Stimulated activated CD4-positive, alpha-beta T cell treated with anti-CD3 and anti-CD28 coated beads, Interleukin-4, amount 100 ng/mL, for 1 hour (primary cell): ENCODE results near the gene BAIAP3.
"Not testable (repeated sequence)": the region's sequence is repeated elsewhere in the genome, so short reads cannot be mapped to it uniquely, and the experiment has no call there.

ENCODE experiments used
- DNase-seq: peaks from one replicate; pipeline ENCODE4 v3.0.0-alpha.2; 2020

Gene BAIAP3

DNA sequence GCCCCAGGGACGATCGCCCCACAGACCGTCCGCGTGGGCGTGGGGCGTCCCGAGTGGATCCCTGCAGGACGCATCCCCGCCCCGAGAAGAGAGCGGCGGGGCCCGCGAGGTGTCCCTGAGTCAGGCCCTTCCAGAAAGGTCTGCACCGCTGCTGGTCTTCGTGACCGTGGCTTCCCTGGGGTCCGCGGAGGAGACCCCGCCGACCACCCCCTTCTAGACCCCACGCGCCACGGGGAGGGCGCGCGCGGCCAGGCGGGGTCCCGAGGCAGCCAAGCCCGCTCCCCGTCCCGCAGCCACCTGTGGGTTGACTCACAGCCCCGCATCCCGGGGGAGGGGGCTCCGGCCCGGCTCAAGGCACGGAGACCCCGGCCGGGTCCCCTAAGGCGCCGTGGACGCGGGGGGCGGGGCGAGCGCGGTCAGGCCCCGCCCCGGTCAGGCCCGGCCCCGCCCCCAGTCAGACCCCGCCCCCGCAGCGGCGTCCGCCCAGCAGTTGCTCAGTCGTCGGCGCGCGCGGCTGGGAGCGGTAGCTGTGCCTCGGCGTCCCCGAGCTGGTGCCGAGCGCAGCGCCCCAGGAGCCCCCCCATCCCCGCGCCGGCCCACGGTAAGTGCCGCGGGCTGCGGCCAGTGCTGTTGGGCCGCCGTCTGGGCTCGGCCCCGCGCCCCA lies at the start of gene BAIAP3:
Gene BAIAP3, plus strand, starts transcription at position 497 of the 664 bp plus-strand sequence. CDS start 4,905 bp downstream, outside the sequence.
- DNase-seq, result peak; percentile 48

DNA sequence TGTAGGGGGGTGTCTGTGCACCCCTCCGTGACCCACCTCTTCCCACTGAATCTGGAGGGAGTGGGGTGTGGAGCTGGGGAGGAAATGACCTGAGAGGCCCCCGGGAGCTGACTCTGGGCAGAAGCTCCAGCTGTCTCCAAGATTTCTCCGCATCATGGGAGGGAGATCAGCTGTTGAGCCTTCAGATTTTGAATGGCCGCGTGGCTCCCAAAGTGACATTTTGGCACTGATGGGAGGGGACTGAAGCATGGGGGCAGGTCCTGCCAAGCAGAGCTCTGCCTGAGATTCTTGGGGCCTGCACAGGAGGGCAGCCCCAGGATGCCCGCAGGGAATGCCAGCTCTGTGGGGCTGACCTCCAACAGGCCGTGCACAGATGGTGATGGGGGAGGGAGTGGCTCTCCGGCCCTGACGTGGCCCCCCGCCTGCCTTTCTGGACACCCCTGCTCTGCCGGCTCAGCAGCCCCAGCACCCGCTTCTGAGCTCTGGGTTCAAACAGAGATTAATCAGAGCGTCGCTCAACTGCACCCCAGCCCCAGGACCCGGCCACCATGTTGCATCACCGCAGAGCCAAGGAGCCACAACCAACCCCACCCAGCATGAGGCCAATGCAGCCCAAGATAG lies 49.3 kb upstream of the BAIAP3 start:
- DNase-seq, result no peak

DNA sequence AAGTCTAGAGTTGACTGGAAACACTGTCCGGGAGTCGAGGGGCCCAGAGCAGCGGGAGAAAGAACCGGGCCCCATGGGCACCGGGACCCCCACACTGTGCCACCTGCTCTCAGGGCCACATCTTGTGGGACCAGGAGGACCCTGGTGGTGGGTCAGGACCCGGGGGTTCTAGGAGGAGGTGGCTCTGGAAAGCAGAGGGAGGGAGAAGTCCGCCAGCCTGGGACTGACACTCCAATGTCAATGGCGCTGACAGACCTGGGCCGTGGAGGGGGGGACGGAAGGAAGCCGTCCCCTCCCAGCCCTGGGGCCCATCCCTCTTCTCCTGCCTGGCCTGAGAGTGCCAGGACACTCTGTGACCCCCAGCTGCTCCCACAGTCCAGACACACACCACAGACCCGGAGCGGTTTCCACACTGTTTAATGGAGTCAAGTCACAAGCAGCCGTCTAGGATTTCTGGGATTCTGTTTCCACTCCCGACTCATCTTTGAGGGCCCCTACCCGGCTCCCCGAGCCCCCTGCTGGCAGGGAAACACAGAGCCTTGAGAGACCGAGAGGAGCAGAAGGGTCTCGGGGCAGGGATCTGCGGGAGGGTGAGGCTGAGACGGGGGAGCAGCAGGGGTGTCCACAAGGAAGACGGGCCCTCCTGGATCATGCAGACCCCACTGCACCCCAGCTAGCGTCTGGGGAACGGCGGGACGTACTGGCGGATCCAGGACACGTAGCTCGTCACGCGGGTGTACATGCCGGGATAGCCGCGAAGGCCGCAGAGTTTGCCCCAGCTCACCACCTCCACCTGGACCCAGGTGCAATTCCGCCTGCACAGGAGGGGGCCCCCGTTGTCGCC lies 47.6 kb upstream of the BAIAP3 start:
- no peak for DNase-seq

DNA sequence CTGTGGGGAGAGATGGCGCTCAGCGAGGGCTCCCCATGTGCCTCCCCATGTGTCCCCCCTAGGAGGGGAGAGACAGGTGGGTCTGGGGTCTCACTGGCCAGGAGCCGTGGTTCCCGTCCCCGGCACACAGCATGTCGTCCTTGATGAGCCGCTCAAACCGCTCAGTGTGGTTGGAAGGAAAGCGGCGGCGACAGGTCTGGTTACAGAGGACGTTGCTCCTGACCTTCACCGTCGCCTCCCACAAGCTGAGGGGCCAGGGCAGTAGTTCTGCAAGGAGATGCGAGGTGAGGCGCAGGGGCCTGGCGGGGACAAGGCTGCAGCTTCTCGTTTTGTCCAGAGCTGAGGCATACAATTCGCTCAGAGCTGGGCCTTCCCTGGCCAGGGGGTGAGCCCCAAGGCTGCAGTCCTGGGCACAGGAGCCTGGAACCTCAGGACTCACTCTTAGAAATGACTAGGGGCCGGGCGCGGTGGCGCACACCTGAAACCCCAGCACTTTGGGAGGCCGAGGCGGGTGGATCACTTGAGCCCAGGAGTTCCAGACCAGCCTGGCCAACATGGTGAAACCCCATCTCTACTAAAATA lies 46.8 kb upstream of the BAIAP3 start:
- no peak for DNase-seq

DNA sequence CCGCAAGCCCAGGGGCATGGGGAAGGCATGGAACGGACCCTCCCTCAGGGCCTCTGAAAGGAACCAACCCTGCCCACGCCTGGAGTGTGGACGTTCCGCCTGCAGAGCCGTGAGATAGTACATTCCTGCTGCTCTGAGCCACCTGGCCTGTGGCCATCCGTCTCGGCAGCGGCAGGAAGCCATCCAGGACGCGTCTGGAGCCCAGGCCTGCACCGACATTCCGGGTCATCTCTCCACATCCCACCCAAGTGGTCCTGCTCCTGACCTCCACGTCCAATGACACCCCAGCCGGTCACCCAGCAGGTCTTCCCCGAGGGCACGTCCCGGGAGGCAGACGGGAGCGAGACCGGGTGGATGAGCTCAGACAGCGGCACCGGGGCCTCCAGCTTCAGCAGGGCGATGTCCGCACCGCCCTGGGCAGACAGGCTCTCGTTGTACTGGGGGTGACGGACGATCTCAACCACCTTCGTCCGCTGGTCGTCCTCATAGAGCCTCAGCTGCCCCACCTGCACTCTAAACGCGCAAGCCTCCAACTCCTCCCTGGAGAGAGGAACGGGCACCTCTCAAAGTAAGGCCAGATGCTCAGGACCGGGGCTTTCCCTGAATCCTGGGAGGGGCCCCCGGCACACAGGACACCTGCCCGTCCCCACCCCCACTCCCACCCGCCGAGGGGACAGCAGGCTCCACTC lies 45.3 kb upstream of the BAIAP3 start:
- DNase-seq, result no peak

GRCh38 chr16:1288813-1289476 lies 44.5 kb upstream of the BAIAP3 start:
- DNase-seq, result peak; percentile 25

- DNase-seq, result no peak
Observed at GRCh38 chr16:1289477-1289866, 44.0 kb upstream of the BAIAP3 start.

GRCh38 chr16:1290063-1290501 lies 43.4 kb upstream of the BAIAP3 start:
- no peak for DNase-seq

- DNase-seq, result no peak
Observed at GRCh38 chr16:1290860-1291575, 42.4 kb upstream of the BAIAP3 start.

- DNase-seq, result no peak
Observed at GRCh38 chr16:1291576-1291974, 41.9 kb upstream of the BAIAP3 start.

DNA sequence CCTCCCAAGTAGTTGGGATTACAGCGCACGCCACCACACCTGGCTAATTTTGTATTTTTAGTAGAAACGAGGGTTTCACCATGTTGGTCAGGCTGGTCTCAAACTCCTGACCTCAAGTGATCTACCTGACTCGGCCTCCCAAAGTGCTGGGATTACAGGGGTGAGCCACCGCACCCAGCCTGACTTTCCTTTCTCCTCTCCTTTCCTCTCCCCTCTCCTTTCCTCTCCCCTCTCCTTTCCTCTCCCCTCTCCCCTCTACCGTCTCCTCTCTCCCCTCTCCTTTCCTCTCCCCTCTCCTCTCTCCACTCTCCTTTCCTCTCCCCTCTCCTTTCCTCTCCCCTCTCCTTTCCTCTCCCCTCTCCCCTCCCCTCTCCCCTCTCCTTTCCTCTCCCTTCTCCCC lies 41.2 kb upstream of the BAIAP3 start:
- DNase-seq, result not testable (repeated sequence)

DNA sequence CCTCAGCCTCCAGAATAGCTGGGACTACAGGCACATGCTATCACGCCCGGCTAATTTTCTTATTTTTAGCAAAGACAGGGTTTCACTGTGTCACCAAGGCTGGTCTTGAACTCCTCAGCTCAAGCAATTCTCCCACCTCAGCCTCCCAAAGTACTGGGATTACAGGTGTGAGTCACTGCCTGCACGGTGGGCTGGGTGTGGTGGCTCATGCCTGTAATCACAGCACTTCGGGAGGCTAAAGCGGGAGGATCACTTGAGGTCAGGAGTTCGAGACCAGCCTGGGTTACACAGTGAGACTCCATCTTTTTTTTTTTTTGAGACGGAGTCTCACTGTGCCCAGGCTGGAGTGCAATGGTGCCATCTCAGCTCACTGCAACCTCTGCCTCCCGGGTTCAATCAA lies 40.6 kb upstream of the BAIAP3 start:
- not testable (repeated sequence) for DNase-seq

- DNase-seq, result no peak
Observed at GRCh38 chr16:1293921-1294656, 39.4 kb upstream of the BAIAP3 start.

DNA sequence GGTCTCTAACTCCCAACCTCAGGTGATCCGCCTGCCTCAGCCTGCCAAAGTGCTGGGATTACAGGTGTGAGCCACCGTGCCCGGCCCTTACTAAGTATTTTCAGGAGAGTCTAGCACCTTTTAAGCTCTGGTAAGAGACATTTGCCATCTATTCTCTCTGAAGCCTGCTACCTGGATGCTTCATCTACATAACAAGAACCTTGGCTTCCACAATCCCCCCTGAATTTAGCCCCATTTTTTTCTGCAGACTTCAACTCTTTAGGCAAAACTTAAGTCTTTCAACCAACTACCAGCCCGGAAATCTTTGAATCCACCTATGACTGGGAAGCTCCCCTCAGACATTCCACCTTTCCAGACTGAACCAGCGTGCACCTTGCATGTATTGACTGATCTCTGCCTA lies 38.0 kb upstream of the BAIAP3 start:
- DNase-seq, result no peak

DNA sequence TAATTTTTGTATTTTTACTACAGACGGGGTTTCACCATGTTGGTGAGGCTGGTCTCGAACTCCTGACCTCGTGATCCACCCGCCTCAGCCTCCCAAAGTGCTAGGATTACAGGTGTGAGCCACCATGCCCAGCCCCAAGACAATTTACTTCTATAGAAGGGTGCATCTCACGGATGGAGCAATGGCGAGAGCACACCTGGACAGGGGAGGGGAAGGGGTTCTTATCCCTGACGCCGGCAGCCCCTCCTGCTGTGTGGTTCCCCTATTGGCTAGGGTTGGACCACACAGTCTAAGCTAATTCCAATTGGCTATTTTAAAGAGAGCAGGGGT lies 36.8 kb upstream of the BAIAP3 start:
- DNase-seq, result not testable (repeated sequence)

GRCh38 chr16:1297018-1297696 lies 36.3 kb upstream of the BAIAP3 start:
- DNase-seq, result no peak

- no peak for DNase-seq
Observed at GRCh38 chr16:1298406-1298805, 35.0 kb upstream of the BAIAP3 start.

- no peak for DNase-seq
Observed at GRCh38 chr16:1299012-1299867, 34.2 kb upstream of the BAIAP3 start.

- no peak for DNase-seq
Observed at GRCh38 chr16:1299868-1300203, 33.6 kb upstream of the BAIAP3 start.
